GM12872 (cell line): ENCODE measurements around the gene NDUFB10.

Source experiments
- CTCF ChIP-seq: IDR thresholded peaks from 3 replicates; pipeline ENCODE4 v1.5.1; 2011; ENCODE audit warnings: low read depth, mild to moderate bottlenecking, low read length, moderate library complexity; ENCODE audit not compliant: insufficient read depth

NDUFB10 gene

GRCh38 chr16:1992704-1993317, 33.5 kb downstream of the NDUFB10 start:
- TF ChIP-seq CTCF, result no peak

GRCh38 chr16:1993731-1994131, 34.4 kb downstream of the NDUFB10 start:
- no peak for TF ChIP-seq CTCF

GRCh38 chr16:1997494-1998359, 38.4 kb downstream of the NDUFB10 start:
- no peak for TF ChIP-seq CTCF

GRCh38 chr16:1998360-1998835, 39.1 kb downstream of the NDUFB10 start:
- no peak for TF ChIP-seq CTCF

GRCh38 chr16:1998852-1999801, 39.8 kb downstream of the NDUFB10 start:
- no peak for TF ChIP-seq CTCF

- no peak for TF ChIP-seq CTCF
Observed at GRCh38 chr16:1999866-2000514, 40.7 kb downstream of the NDUFB10 start.

- TF ChIP-seq CTCF, result no peak
Observed at GRCh38 chr16:2001035-2001434, 41.7 kb downstream of the NDUFB10 start.
